Lung (tissue), 12 donors: ENCODE results near the gene ZC3H10. TPM values are rescaled to one million over a fixed set of nuclear protein-coding genes. Genes with fewer than 3 reads are reported as not detected.

Source experiments
- ATAC-seq: fragments of 200-7000 bp; cut with Tn5 transposase; one replicate; pipeline ENCODE4 v1.9.1; 2020; ENCODE audit warnings: moderate number of reproducible peaks; ENCODE audit not compliant: insufficient read depth, low FRiP score
- DNase-seq, 3 donors: peaks; one replicate each; pipeline ENCODE4 v3.0.0-alpha.2; 2013 to 2017
- H3K27ac ChIP-seq, 2 donors: one replicate each; pipeline ENCODE4 v1.5.1; 2013; ENCODE audit warnings: mild to moderate bottlenecking in 2 of 2, moderate library complexity in 2 of 2, control low read depth in 1 of 2, inconsistent platforms in 1 of 2, low read depth in 1 of 2, low read length in 1 of 2
- H3K27me3 ChIP-seq, 3 donors: one replicate each; pipeline ENCODE4 v1.5.1; 2013; ENCODE audit warnings: low read length in 2 of 3; ENCODE audit not compliant: control insufficient read depth in 3 of 3, insufficient read depth in 3 of 3
- H3K36me3 ChIP-seq, 4 donors: one replicate each; pipeline ENCODE4 v1.5.1; 2013; ENCODE audit warnings: low read length in 4 of 4, mild to moderate bottlenecking in 1 of 4, moderate library complexity in 1 of 4; ENCODE audit not compliant: control insufficient read depth in 4 of 4, insufficient read depth in 4 of 4
- H3K4me1 ChIP-seq, 5 donors: one replicate each; pipeline ENCODE4 v1.5.1; 2013; ENCODE audit warnings: low read length in 5 of 5, mild to moderate bottlenecking in 2 of 5, moderate library complexity in 1 of 5; ENCODE audit not compliant: control insufficient read depth in 5 of 5, insufficient read depth in 5 of 5
- H3K4me3 ChIP-seq: one replicate; pipeline ENCODE4 v1.5.1; 2013; ENCODE audit warnings: mild to moderate bottlenecking, control low read depth, moderate library complexity
- H3K9ac ChIP-seq, 2 donors: one replicate each; pipeline ENCODE4 v1.5.1; 2013; ENCODE audit warnings: low read length in 2 of 2, control low read depth in 1 of 2; ENCODE audit not compliant: insufficient read depth in 1 of 2
- H3K9me3 ChIP-seq, 4 donors: one replicate each; pipeline ENCODE4 v1.5.1; 2013; ENCODE audit warnings: low read length in 3 of 4, mild to moderate bottlenecking in 1 of 4, moderate library complexity in 1 of 4; ENCODE audit not compliant: control insufficient read depth in 4 of 4, insufficient read depth in 3 of 4
- WGBS, 2 donors: extraction: QIAGEN DNeasy Blood & Tissue Kit; methylation state at CpG; one replicate each; pipeline ENCODE4 v1.1.7; 2013; 5-methylcytosine and 5-hydroxymethylcytosine counted together
- polyA plus RNA-seq, 2 donors: library from polyadenylated mRNA; stranded (reverse); fragments of 200-250 nt; gene quantifications; one replicate each; pipeline ENCODE4 v1.2.1, GENCODE V29; 2013
- total RNA-seq, 2 donors: library from RNA; depleted of rRNA in 1 of 2; stranded (reverse); fragments of >200 nt in 1 of 2; gene quantifications; one replicate each; pipeline ENCODE4 v1.2.1, GENCODE V29; 2014 to 2021
- TF ChIP-seq, protein P1 (sequence below): IDR thresholded peaks from 2 replicates; pipeline ENCODE4 v1.5.1; 2012; ENCODE audit warnings: mild to moderate bottlenecking; ENCODE audit errors: control extremely low read depth, extremely low read depth
- donor health status: control.
- donor health status: control.
- donor health status: Bipolar disorder and iron deficiency.
- donor health status: healthy.
- donor health status: DM: yes; HTN: yes; CAD: no.

The ZC3H10 gene
- total and polyA plus RNA-seq, 4 donors, result 2.5 to 7.9 (median 3.3) TPM

DNA sequence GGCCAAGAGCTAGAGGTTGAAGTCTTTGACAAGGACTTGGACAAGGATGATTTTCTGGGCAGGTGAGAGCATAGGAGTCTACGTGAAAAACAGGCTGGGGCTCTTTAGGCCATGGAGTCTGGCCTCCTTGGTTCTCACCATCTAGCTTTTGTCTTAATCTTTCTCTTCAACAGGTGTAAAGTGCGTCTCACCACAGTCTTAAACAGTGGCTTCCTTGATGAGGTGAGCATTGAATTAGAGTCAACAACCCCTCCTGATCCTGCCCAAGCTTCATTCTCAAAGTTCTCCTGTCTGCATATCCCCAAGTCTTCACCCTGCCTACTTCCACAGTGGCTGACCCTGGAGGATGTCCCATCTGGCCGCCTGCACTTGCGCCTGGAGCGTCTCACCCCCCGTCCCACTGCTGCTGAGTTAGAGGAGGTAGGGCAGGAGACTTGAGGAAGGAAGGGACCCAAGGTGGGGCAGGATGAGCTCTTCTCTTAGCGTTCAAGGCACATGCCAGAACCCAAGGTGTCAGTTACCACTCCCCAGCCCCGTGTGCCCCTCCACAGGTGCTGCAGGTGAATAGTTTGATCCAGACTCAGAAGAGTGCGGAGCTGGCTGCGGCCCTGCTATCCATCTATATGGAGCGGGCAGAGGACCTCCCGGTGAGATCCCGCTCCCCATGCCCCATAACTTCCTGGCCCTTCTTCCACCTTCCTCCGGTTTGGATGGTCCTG is 19.9 kb downstream of the ZC3H10 start:
- no peaks in the 10 kb centered on the region for H3K27me3 ChIP-seq
- TF ChIP-seq, protein P1, sequence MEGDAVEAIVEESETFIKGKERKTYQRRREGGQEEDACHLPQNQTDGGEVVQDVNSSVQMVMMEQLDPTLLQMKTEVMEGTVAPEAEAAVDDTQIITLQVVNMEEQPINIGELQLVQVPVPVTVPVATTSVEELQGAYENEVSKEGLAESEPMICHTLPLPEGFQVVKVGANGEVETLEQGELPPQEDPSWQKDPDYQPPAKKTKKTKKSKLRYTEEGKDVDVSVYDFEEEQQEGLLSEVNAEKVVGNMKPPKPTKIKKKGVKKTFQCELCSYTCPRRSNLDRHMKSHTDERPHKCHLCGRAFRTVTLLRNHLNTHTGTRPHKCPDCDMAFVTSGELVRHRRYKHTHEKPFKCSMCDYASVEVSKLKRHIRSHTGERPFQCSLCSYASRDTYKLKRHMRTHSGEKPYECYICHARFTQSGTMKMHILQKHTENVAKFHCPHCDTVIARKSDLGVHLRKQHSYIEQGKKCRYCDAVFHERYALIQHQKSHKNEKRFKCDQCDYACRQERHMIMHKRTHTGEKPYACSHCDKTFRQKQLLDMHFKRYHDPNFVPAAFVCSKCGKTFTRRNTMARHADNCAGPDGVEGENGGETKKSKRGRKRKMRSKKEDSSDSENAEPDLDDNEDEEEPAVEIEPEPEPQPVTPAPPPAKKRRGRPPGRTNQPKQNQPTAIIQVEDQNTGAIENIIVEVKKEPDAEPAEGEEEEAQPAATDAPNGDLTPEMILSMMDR, result no peak
- no peaks in the 10 kb centered on the region for H3K9me3 ChIP-seq
- H3K9ac ChIP-seq, result no peak overlapping the region
- ATAC-seq, result no peak
- no peak overlapping the region for H3K4me3 ChIP-seq
- peaks cover 0 to 3% (median 0%) of the 10 kb centered on the region in 5 donors for H3K4me1 ChIP-seq
- DNase-seq, result no peak
- H3K36me3 ChIP-seq, result peaks cover 26 to 61% (median 57%) of the 10 kb centered on the region in 4 donors
- WGBS, 2 donors, result 93% methylated on average over 14 of the region's 14 CpGs
- H3K27ac ChIP-seq, result no peak overlapping the region

DNA sequence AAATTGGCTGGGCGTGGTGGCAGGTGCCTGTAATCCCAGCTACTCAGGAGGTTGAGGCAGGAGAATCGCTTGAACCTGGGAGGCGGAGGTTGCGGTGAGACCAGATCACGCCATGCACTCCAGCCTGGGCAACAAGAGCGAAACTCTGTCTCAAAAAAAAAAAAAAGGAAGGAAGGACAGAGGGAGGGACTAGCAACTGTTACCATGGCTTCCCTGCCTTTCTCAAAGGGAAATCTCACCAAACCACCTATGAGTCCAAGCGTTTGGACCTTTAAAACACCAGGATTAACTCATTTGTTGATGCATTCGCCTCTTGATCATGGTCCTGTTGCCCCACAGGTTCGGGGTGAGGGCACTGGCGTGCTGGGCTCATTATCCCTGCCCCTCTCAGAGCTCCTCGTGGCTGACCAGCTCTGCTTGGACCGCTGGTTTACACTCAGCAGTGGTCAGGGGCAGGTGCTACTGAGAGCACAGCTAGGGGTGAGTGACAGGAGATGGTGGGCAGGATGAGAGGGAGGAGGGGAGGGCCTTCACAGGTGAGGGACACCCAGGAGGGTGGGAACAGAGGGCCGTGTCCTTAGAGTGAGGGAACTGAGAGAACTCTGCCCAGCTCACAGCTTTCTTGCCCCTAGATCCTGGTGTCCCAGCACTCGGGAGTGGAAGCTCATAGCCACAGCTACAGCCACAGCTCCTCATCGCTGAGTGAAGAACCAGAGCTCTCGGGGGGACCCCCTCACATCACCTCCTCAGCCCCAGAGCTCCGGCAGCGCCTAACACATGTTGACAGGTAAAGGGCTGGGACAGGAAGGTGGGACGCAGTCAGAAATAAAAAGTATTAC is 24.1 kb downstream of the ZC3H10 start:
- no peaks in the 10 kb centered on the region for H3K27me3 ChIP-seq
- H3K9ac ChIP-seq, result no peak overlapping the region
- H3K27ac ChIP-seq, result peak overlapping the region; percentile 17 to 26
- H3K4me1 ChIP-seq, result peaks cover 0 to 10% (median 3%) of the 10 kb centered on the region in 5 donors
- ATAC-seq, result no peak
- H3K4me3 ChIP-seq, result no peak overlapping the region
- no peak for DNase-seq
- H3K9me3 ChIP-seq, result no peaks in the 10 kb centered on the region
- H3K36me3 ChIP-seq, result peaks cover 27 to 51% (median 47%) of the 10 kb centered on the region in 4 donors
- WGBS, 2 donors, result 74 to 84% methylated on average over 19 of the region's 19 CpGs
- TF ChIP-seq, protein P1, result no peak

DNA sequence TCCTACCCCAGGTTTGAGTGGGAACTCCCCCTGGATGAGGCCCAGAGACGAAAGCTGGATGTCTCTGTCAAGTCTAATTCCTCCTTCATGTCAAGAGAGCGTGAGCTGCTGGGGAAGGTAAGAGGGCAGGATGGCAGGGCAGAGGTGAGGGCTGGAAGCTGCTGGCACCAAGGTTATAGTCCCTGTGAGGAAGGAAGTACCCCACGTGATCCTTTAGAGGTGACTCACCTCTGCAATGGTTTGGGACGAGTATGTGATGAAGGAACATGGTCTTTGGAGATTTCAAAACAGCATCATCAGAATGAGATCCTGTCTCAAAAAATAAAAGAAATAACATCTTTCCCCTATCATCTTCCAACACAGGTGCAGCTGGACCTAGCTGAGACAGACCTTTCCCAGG is 25.2 kb downstream of the ZC3H10 start:
- DNase-seq, result no peak
- H3K27ac ChIP-seq, result peak overlapping the region; percentile 17 to 47
- no peak overlapping the region for H3K4me3 ChIP-seq
- H3K27me3 ChIP-seq, result no peaks in the 10 kb centered on the region
- H3K36me3 ChIP-seq, result peaks cover 20 to 42% (median 40%) of the 10 kb centered on the region in 4 donors
- ATAC-seq, result no peak
- H3K9me3 ChIP-seq, result no peaks in the 10 kb centered on the region
- H3K9ac ChIP-seq, result no peak overlapping the region
- WGBS, 2 donors, result 48 to 58% methylated on average over 4 of the region's 4 CpGs
- TF ChIP-seq, protein P1, result no peak
- H3K4me1 ChIP-seq, result peaks cover 0 to 15% (median 5%) of the 10 kb centered on the region in 5 donors
